IMR-90 (cell line): ENCODE data around the gene ABCC8. TPM values are rescaled to one million over a fixed set of nuclear protein-coding genes. Genes with fewer than 3 reads are reported as not detected.

Source experiments
- ATAC-seq: fragments of 200-7000 bp; cut with Tn5 transposase; 2 replicates; pipeline ENCODE4 v1.9.1; 2020; ENCODE audit warnings: low read depth, mild to moderate bottlenecking, moderate library complexity
- BruUV-seq: library from RNA; stranded (reverse); fragments of 400-500 nt; replicated peaks from 2 replicates; lab custom pipeline; 2021; lab: Mats Ljungman, UMichigan
- CTCF ChIA-PET: fragments of 300-600 bp; formaldehyde crosslinking; extraction: SDS; loops from one replicate; lab custom pipeline; 2021; ENCODE audit warnings: antibody characterized with exemption; lab: Yijun Ruan, JAX
- POLR2A ChIA-PET: fragments of 300-600 bp; sonication (Branson Sonifier 250); formaldehyde crosslinking; loops from one replicate; lab custom pipeline; 2022; ENCODE audit warnings: antibody characterized with exemption; ENCODE audit not compliant: unreplicated experiment; lab: Charles Lee
- DNase-seq: peaks from one replicate; pipeline ENCODE4 v3.0.0; 2013
- H2AFZ ChIP-seq: replicated peaks from 2 replicates; pipeline ENCODE3; 2013; ENCODE audit warnings: low read length, mild to moderate bottlenecking; ENCODE audit not compliant: poor library complexity
- H2AK5ac ChIP-seq: 2 replicates; pipeline ENCODE4 v1.6.1; 2013; ENCODE audit warnings: low read depth, low read length, inconsistent platforms
- H2AK9ac ChIP-seq: replicated peaks from 2 replicates; pipeline ENCODE3; 2013; ENCODE audit warnings: mild to moderate bottlenecking, low read depth, low read length, moderate library complexity; ENCODE audit not compliant: poor library complexity
- H2BK120ac ChIP-seq: 2 replicates; pipeline ENCODE4 v1.6.1; 2013; ENCODE audit warnings: low read depth, low read length, inconsistent platforms
- H2BK15ac ChIP-seq: 3 replicates; pipeline ENCODE4 v1.6.1; 2013; ENCODE audit warnings: low read depth, low read length, inconsistent platforms
- H2BK20ac ChIP-seq: 2 replicates; pipeline ENCODE4 v1.6.1; 2013; ENCODE audit warnings: low read depth, mild to moderate bottlenecking, inconsistent platforms, low read length, moderate library complexity
- H2BK5ac ChIP-seq: 2 replicates; pipeline ENCODE4 v1.6.1; 2013; ENCODE audit warnings: mild to moderate bottlenecking, low read depth, low read length, inconsistent platforms; ENCODE audit not compliant: poor library complexity, severe bottlenecking
- H3K14ac ChIP-seq: replicated peaks from 2 replicates; pipeline ENCODE4 v1.6.1; 2013; ENCODE audit warnings: low read depth, low read length, inconsistent platforms
- H3K18ac ChIP-seq: 2 replicates; pipeline ENCODE4 v1.6.1; 2013; ENCODE audit warnings: low read depth, low read length, control low read depth
- H3K23ac ChIP-seq: 2 replicates; pipeline ENCODE4 v1.6.1; 2013; ENCODE audit warnings: low read depth, low read length, inconsistent platforms
- H3K27ac ChIP-seq: 2 replicates; pipeline ENCODE4 v1.5.1; 2013; ENCODE audit warnings: mild to moderate bottlenecking, control low read depth, low read length; ENCODE audit not compliant: insufficient read depth
- H3K27me3 ChIP-seq: 2 replicates; pipeline ENCODE4 v1.6.1; 2013; ENCODE audit warnings: low read length; ENCODE audit not compliant: control insufficient read depth, insufficient read depth
- H3K36me3 ChIP-seq: 2 replicates; pipeline ENCODE4 v1.6.1; 2013; ENCODE audit warnings: low read length, mixed read lengths; ENCODE audit not compliant: control insufficient read depth, insufficient read depth
- H3K4ac ChIP-seq: 2 replicates; pipeline ENCODE4 v1.6.1; 2013; ENCODE audit warnings: low read depth, low read length, inconsistent platforms
- H3K4me1 ChIP-seq: 2 replicates; pipeline ENCODE4 v1.6.1; 2013; ENCODE audit warnings: low read length, mixed read lengths; ENCODE audit not compliant: control insufficient read depth, insufficient read depth
- H3K4me2 ChIP-seq: 2 replicates; pipeline ENCODE4 v1.6.1; 2013; ENCODE audit warnings: low read depth, mild to moderate bottlenecking, control low read depth, low read length, moderate library complexity
- H3K4me3 ChIP-seq: 2 replicates; pipeline ENCODE4 v1.5.1; 2013; ENCODE audit warnings: low read depth, mild to moderate bottlenecking, control low read depth, low read length, moderate library complexity; ENCODE audit not compliant: insufficient read depth
- H3K56ac ChIP-seq: 2 replicates; pipeline ENCODE4 v1.6.1; 2013; ENCODE audit warnings: low read length, inconsistent platforms; ENCODE audit not compliant: insufficient read depth; ENCODE audit errors: extremely low read depth
- H3K79me1 ChIP-seq, 2 experiments: 2 replicates each; pipeline ENCODE4 v1.6.1; 2013; ENCODE audit warnings: low read length in 2 of 2, inconsistent platforms in 1 of 2, low read depth in 1 of 2
- H3K9ac ChIP-seq: 2 replicates; pipeline ENCODE4 v1.6.1; 2013; ENCODE audit warnings: low read depth, low read length, control low read depth
- H3K9me1 ChIP-seq: 2 replicates; pipeline ENCODE4 v1.6.1; 2013; ENCODE audit warnings: low read length, inconsistent platforms; ENCODE audit not compliant: insufficient read depth
- H3K9me3 ChIP-seq: 2 replicates; pipeline ENCODE4 v1.6.1; 2013; ENCODE audit warnings: low read length; ENCODE audit not compliant: control insufficient read depth, insufficient read depth
- H4K20me1 ChIP-seq: 2 replicates; pipeline ENCODE4 v1.6.1; 2013; ENCODE audit warnings: low read length, inconsistent platforms; ENCODE audit not compliant: insufficient read depth
- H4K5ac ChIP-seq: 2 replicates; pipeline ENCODE4 v1.6.1; 2013; ENCODE audit warnings: mild to moderate bottlenecking, low read depth, low read length, control low read depth
- H4K8ac ChIP-seq, 2 experiments: 2 replicates each; pipeline ENCODE4 v1.6.1; 2013; ENCODE audit warnings: low read depth in 2 of 2, low read length in 2 of 2, control low read depth in 1 of 2, inconsistent platforms in 1 of 2
- H4K91ac ChIP-seq: 2 replicates; pipeline ENCODE4 v1.6.1; 2013; ENCODE audit warnings: low read depth, low read length, inconsistent platforms; ENCODE audit not compliant: insufficient read depth
- BHLHE40 ChIP-seq: fragments of 150-350 bp; IDR thresholded peaks from 2 replicates; pipeline ENCODE4 v1.6.1; 2016; ENCODE audit warnings: mild to moderate bottlenecking, low read depth, low read length
- USF2 ChIP-seq: fragments of 150-350 bp; IDR thresholded peaks from 2 replicates; pipeline ENCODE4 v1.6.1; 2017; ENCODE audit warnings: mild to moderate bottlenecking, antibody characterized with exemption, low read length, low read depth
- WGBS, 2 experiments: methylation state at CpG; one replicate each; pipeline versions ENCODE4 v1.1.5 to v1.1.7; 2013; ENCODE audit warnings: missing lambda C conversion rate in 2 of 2; ENCODE audit not compliant: insufficient read length in 1 of 2; ENCODE audit errors: extremely low coverage in 2 of 2; 5-methylcytosine and 5-hydroxymethylcytosine counted together
- dilution Hi-C: fragments of 300-500 bp; cut with HindIII; formaldehyde crosslinking; loops from one replicate; pipeline ENCODE4 v1.14.3; 2018; ENCODE audit warnings: low sequenced_read_pairs; ENCODE audit not compliant: unreplicated experiment
- in situ Hi-C: fragments of 300-500 bp; cut with MboI; formaldehyde crosslinking; loops from 3 replicates; pipeline ENCODE4 v1.14.3; 2019; ENCODE audit warnings: low sequenced_read_pairs, inconsistent platforms, mixed read lengths
- intact Hi-C: fragments of 100-400 bp; cut with micrococcal nuclease; formaldehyde crosslinking; loops from 2 replicates; pipeline ENCODE4 v1.10.0; 2022
- polyA plus RNA-seq, 3 experiments: library from polyadenylated mRNA; depleted of rRNA; stranded (reverse); fragments of >200 nt; gene quantifications; 2 replicates each; pipeline ENCODE4 v1.2.3, GENCODE V29; 2012; ENCODE audit warnings: low replicate concordance in 1 of 3
- total RNA-seq: library from RNA; depleted of rRNA; stranded (reverse); fragments of >200 nt; gene quantifications from 2 replicates; pipeline ENCODE4 v1.2.3, GENCODE V29; 2012

The ABCC8 gene
- total and polyA plus RNA-seq, 2 of the 4 experiments (the other 2 are of a cell fraction), result not detected

- no peak overlapping the region for H3K27ac ChIP-seq
- H3K9me3 ChIP-seq, result 0 out of 2 replicates have a peak, but pooled peaks cover 3% of the 10 kb centered on the region
- H4K91ac ChIP-seq, result no peak overlapping the region
- no peak overlapping the region for H3K23ac ChIP-seq
- intact Hi-C loops, result no loop called here
- H2BK20ac ChIP-seq, result no peak overlapping the region
- H2BK15ac ChIP-seq, result no peak overlapping the region
- no peak overlapping the region for H2AK9ac ChIP-seq
- no peak overlapping the region for H4K5ac ChIP-seq
- H3K4me3 ChIP-seq, result no peak overlapping the region
- no peak overlapping the region for H2AK5ac ChIP-seq
- no CpG with 5 or more reads among the region's 2 CpGs for WGBS, 2 experiments
- TF ChIP-seq BHLHE40 (no peak), USF2 (peak; percentile 80)
- DNase-seq (no peak), ATAC-seq (no peak)
- no TSS peak for BruUV-seq
- no peak overlapping the region for H3K56ac ChIP-seq
- H3K18ac ChIP-seq, result no peak overlapping the region
- H3K4me2 ChIP-seq, result no peak overlapping the region
- H3K9me1 ChIP-seq, result no peaks in the 10 kb centered on the region
- H3K79me1 ChIP-seq, result no peaks in the 10 kb centered on the region
- ChIA-PET CTCF (no interaction called here), POLR2A (no interaction called here)
- H3K4me1 ChIP-seq, result no peaks in the 10 kb centered on the region
- H3K27me3 ChIP-seq, result peaks cover 5% of the 10 kb centered on the region
- dilution Hi-C loops, result no loop called here
- no peak overlapping the region for H3K4ac ChIP-seq
- H3K9ac ChIP-seq, result no peak overlapping the region
- H3K36me3 ChIP-seq, result no peaks in the 10 kb centered on the region
- peak overlapping the region; percentile 36 for H2AFZ ChIP-seq
- H4K8ac ChIP-seq, result no peak overlapping the region
- H3K14ac ChIP-seq, result no peak overlapping the region
- in situ Hi-C loops, result no loop called here
- H4K20me1 ChIP-seq, result no peaks in the 10 kb centered on the region
- H2BK5ac ChIP-seq, result no peak overlapping the region
- no peak overlapping the region for H2BK120ac ChIP-seq
Observed at GRCh38 chr11:17407575-17407974, 69.1 kb downstream of the ABCC8 start.
